Epidermal melanocyte (primary cell): ENCODE data around the gene PDCL2.
"Not testable (repeated sequence)": the region's sequence is repeated elsewhere in the genome, so short reads cannot be mapped to it uniquely, and the experiment has no call there.

Source experiments
- DNase-seq: peaks from one replicate; pipeline ENCODE4 v3.0.0; 2011; ENCODE audit warnings: low spot score; ENCODE audit not compliant: insufficient read length

Gene PDCL2, protein sequence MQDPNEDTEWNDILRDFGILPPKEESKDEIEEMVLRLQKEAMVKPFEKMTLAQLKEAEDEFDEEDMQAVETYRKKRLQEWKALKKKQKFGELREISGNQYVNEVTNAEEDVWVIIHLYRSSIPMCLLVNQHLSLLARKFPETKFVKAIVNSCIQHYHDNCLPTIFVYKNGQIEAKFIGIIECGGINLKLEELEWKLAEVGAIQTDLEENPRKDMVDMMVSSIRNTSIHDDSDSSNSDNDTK

GRCh38 chr4:55592014-55592413, at the start of gene PDCL2:
Gene PDCL2 (minus strand): TSS chr4:55592245. CDS start chr4:55592109, 136 bp downstream.
- no peak for DNase-seq

GRCh38 chr4:55637272-55637820, 45.3 kb upstream of the PDCL2 start:
- no peak for DNase-seq

GRCh38 chr4:55636656-55636999, 44.6 kb upstream of the PDCL2 start:
- no peak for DNase-seq

DNA sequence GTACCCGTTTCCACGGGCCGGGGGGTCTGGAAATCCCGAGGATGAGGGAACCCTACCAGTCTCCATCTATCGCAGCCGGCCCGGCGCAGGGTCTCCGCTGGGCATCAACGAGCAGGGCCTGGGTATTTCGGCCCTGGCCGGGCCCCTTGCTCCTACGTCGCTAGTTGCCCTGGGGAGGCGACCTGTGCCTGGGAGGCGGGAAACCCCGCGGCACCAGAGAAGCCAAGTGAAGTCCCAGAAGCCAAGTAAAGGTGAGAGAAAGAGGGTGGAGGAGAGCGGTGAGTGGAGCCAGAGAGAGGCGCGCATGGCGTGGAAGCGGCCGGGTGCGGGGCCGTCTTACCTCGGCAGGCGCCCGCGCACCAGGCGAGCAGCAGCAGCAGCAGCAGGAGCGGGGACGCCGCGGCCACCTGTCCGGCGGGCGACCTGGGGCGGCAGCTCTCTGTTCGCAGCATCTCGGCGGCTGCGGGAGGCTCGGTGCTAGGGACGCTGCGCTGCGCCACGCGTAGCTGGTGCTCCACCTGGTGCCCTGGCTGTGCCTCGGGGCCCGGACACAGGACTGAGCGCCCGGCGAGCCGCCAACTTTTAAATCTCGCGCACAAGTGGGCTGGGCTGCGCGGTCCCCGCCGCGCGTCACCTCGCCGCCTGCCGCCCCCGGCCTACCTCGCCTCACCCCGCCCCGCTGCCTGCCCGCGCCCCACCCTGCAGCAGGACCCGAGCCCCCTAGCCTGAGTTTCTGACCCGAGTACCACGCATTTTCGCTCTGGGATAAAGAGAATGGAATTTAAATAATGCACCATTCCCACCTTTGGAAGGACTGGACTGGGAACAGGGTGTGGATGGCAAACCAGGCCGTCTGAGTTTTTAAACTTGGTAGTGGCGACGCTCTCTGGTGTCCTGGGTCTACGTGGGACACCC, 44.0 kb upstream of the PDCL2 start, which contains the start of gene NMU:
Gene NMU (minus strand): TSS at position 558 of the 915 bp plus-strand sequence. CDS start 106 bp downstream, at position 452.
- DNase-seq = no peak

DNA sequence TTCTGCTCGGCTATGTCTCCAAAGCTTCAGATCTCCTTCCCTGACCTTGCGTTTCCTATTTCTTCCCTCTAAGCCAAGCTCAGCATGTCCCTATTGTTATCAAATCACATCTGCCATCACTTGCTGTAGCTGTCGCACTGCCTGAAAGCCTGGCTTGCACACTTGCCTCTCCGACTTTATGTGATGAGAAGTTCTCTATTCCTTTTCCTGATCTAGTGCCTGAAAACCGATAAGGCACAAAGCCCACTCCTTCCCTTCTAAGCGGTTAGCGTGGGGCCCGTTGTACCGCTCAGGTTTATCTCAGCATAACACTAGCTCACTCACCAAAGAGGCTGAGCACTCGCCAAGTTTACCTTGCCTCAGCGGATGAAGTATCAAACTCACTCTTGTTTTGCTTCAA, 43.2 kb upstream of the PDCL2 start:
- DNase-seq = no peak

DNA sequence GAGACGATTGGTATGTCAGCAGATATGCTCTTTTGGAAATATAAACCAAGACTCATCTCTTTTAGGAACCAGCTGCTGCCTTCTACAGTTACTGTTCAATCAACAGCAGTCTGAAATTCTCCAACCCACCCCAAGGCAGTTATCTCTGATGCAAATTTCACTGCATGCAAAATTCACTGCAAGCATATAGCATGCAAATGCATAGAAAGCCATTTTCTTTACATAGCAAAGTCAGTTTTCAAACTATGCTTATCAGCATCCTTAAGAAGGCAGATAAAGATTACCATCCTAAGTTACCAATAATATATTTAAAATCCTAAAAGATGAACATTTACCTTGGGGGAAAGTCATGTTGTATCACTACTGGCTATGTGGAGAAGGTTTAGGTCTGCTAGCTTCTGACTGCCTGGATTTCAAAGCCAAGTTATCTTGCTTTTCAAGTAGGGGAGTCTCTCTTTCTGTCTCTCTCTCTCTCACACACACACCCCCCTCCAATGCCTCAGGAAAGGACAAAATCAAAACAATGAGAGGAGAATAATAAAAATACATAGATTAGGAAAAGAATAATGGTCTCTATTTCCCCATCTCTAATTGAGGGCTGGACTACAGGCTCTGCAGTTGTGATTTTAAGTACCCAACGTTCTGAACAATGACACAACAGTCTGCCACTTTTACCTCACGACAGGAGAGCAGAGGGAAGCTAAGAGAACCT, 42.5 kb upstream of the PDCL2 start:
- DNase-seq = no peak

DNA sequence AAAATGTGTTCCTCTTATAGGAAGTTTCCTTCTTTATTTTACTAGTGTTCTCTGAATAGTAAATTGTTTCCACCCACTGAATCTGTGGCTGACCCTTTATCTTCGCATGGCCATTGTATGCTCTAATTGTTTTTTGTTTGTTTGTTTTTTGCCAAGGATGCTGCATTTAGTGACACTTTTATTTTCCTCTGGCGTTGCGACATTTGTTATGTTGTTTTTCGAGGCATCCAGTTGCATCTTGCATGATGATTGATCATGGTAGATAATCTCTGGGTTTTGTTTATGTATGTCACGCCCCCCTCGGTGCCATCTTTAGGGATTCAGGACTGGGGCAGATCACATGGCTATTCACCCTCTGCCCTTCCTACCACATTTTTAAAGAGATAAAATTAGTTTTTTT, 41.9 kb upstream of the PDCL2 start:
- no peak for DNase-seq

- no peak for DNase-seq
Measured at GRCh38 chr4:55625835-55626234, 33.8 kb upstream of the PDCL2 start.

- DNase-seq = not testable (repeated sequence)
Measured at GRCh38 chr4:55624063-55624462, 32.0 kb upstream of the PDCL2 start.

DNA sequence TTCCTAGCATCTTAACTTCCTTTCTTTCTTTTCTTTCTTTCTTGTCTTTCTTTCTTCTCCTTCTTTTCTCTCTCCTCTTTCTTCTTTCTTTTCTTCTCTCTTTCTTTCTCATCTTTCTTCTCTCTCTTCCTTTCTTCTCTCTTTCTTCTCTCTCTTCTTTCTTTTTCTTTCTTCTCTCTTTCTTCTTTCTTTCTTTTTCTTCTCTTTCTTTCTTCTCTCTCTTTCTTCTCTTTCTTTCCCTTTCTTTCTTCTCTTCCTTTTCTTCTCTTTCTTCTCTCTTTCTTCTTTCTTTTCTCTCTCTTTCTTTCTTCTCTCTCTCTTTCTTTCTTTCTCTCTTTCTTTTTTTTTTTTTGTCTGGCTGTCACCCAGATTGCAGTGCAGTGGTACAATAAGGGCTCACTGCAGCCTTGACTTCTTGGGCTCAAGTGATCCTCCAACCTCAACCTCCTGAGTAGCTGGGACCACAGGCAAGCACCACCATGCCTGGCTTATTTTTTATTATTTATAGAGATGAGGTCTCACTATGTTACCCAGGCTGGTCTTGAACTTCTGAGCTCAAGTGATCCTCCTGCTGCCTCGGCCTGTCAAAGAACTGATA, 26.6 kb upstream of the PDCL2 start:
- no peak for DNase-seq

GRCh38 chr4:55617587-55618197, 25.6 kb upstream of the PDCL2 start:
- no peak for DNase-seq

GRCh38 chr4:55615008-55615407, 23.0 kb upstream of the PDCL2 start:
- no peak for DNase-seq

DNA sequence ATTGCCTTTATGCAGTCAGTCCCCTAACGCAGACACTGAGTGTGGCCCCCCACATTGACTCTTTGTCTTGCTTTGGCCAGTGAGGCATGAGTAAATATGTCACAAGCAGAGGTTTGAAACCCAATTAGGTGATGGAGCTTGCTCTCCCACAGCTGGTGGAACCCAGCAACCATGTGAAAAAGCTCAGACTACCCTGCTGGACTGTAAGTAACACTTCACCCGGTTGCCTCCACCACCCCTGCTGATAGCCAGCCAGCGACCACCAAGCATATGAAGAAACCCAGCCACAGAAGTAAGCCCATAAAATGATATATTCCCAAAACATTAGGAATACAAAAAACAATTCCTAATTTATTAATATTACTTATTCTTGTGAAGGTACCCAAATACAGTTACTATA, 21.6 kb upstream of the PDCL2 start:
- DNase-seq = no peak

DNA sequence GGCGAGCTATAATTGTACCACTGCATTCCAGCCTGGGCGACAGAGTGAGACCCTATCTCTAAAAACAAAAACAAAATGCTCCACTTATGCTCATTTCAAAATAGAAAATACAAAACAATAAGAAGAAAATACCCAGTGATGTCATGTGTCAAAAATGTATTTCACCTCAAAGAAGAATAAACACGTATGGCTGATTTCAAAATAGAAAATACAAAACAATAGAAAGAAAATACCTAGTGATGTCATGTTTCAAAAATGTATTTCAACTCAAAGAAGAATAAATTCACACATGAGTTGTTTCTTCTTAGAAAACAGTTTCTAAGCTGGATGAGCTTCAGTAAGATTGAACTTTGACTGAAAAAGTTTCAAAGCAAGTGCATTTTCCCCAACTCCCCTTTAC, 20.3 kb upstream of the PDCL2 start:
- no peak for DNase-seq

GRCh38 chr4:55611358-55612059, 19.5 kb upstream of the PDCL2 start:
- DNase-seq = no peak

GRCh38 chr4:55610381-55610780, 18.3 kb upstream of the PDCL2 start:
- no peak for DNase-seq

- DNase-seq = no peak
Measured at GRCh38 chr4:55609393-55609866, 17.4 kb upstream of the PDCL2 start.

DNA sequence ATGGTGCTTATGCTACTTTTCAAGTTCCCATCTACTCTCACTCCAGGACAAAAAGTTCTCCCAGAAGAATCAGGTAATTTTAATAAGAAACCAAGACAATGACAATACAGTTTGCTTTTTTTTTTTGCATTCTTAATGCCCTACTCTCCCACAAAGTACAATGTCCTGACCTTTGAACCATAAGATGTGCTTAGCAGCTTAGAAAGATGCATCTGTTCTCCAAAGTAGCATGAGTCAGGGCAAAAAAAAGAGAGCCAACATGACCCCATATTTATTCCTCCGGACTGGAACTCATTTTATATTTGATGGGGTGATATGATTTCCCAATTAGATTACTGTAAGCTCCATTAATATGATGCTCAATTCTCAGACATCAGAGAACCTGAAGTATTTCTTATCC, 16.5 kb upstream of the PDCL2 start:
- DNase-seq = no peak

DNA sequence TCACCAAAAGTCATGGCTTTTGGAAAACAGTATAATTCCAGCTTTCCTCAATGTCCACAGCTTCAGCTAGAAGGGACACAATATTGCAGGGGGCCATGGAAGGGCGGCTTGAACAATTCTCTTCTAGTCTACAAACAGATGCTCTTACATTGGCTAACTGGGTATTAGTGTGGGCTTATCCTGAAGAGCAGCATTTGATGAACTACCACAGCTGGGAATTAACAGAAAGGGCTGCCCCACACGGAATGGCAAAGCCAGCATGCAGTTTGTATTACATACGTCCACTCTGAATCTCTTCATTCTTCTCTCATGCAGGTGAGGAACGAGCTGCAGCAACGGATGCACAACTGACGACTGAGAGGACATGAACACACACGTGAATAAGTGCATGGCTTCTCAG, 13.0 kb upstream of the PDCL2 start:
- DNase-seq = no peak

- no peak for DNase-seq
Measured at GRCh38 chr4:55600640-55601039, 8.6 kb upstream of the PDCL2 start.
